ENCODE data around the gene COL16A1.

Gene COL16A1

GRCh38 chr1:31689854-31690253 lies 14.0 kb downstream of the COL16A1 start:
- no peaks in the 10 kb centered on the region for H3K9me3 ChIP-seq (ENCODE audit: insufficient read depth, low read length, severe bottlenecking)
- H4K20me1 ChIP-seq (ENCODE audit: insufficient read depth, low read length): no peaks in the 10 kb centered on the region
- no peaks in the 10 kb centered on the region for H3K79me2 ChIP-seq (ENCODE audit: insufficient read depth, low read length)
- H3K9ac ChIP-seq (ENCODE audit: low read depth, low read length): no peak overlapping the region
- no peak overlapping the region for H3K4me2 ChIP-seq (ENCODE audit: insufficient read depth, low read length)
- H3K36me3 ChIP-seq (ENCODE audit: insufficient read depth, low read length): no peaks in the 10 kb centered on the region
- H3K4me3 ChIP-seq (ENCODE audit: low read depth in 1 of 2, low read length in 2 of 2): no peak overlapping the region
- DNase-seq: no peak
- no peak for ATAC-seq (ENCODE audit: insufficient read depth, low read depth)
- H2AFZ ChIP-seq (ENCODE audit: low read depth, low read length): no peak overlapping the region
- H3K4me1 ChIP-seq (ENCODE audit: insufficient read depth, low read length): no peaks in the 10 kb centered on the region
- no peak overlapping the region for H3K27ac ChIP-seq (ENCODE audit: low read length)
- no peaks in the 10 kb centered on the region for H3K27me3 ChIP-seq (ENCODE audit: insufficient read depth, low read length, poor library complexity)
- TF ChIP-seq EZH2 (IDR thresholded peaks at IDR 0.05; ENCODE audit: borderline replicate concordance, low read depth, low read length, severe bottlenecking): no peak

- no peaks in the 10 kb centered on the region for H4K20me1 ChIP-seq (ENCODE audit: insufficient read depth, low read length)
- no peaks in the 10 kb centered on the region for H3K79me2 ChIP-seq (ENCODE audit: insufficient read depth, low read length)
- no peak overlapping the region for H3K4me3 ChIP-seq (ENCODE audit: low read depth in 1 of 2, low read length in 2 of 2)
- DNase-seq (no peak), ATAC-seq (ENCODE audit: insufficient read depth, low read depth) (no peak)
- no peak overlapping the region for H3K27ac ChIP-seq (ENCODE audit: low read length)
- H3K4me2 ChIP-seq (ENCODE audit: insufficient read depth, low read length): no peak overlapping the region
- H3K4me1 ChIP-seq (ENCODE audit: insufficient read depth, low read length): no peaks in the 10 kb centered on the region
- H3K36me3 ChIP-seq (ENCODE audit: insufficient read depth, low read length): no peaks in the 10 kb centered on the region
- TF ChIP-seq EZH2 (IDR thresholded peaks at IDR 0.05; ENCODE audit: borderline replicate concordance, low read depth, low read length, severe bottlenecking): no peak
- TF ChIP-seq CTCF (IDR thresholded peaks at IDR 0.05; ENCODE audit: borderline replicate concordance, extremely low read depth, low read length, poor library complexity, severe bottlenecking): no peak
- H3K9ac ChIP-seq (ENCODE audit: low read depth, low read length): no peak overlapping the region
- H3K9me3 ChIP-seq (ENCODE audit: insufficient read depth, low read length, severe bottlenecking): no peaks in the 10 kb centered on the region
- no peak overlapping the region for H2AFZ ChIP-seq (ENCODE audit: low read depth, low read length)
- H3K27me3 ChIP-seq (ENCODE audit: insufficient read depth, low read length, poor library complexity): no peaks in the 10 kb centered on the region
These were observed 14.4 kb downstream of the COL16A1 start for GRCh38 chr1:31689379-31689778.

- ATAC-seq (ENCODE audit: insufficient read depth, low read depth) (no peak), DNase-seq (no peak)
- Histone ChIP-seq H3K9ac (ENCODE audit: low read depth, low read length) (no peak overlapping the region), H4K20me1 (ENCODE audit: insufficient read depth, low read length) (no peaks in the 10 kb centered on the region), H3K9me3 (ENCODE audit: insufficient read depth, low read length, severe bottlenecking) (no peaks in the 10 kb centered on the region), H3K4me1 (ENCODE audit: insufficient read depth, low read length) (no peaks in the 10 kb centered on the region), H3K79me2 (ENCODE audit: insufficient read depth, low read length) (no peaks in the 10 kb centered on the region), H2AFZ (ENCODE audit: low read depth, low read length) (no peak overlapping the region), H3K27me3 (ENCODE audit: insufficient read depth, low read length, poor library complexity) (peaks cover 1% of the 10 kb centered on the region), H3K4me2 (ENCODE audit: insufficient read depth, low read length) (no peak overlapping the region), H3K36me3 (ENCODE audit: insufficient read depth, low read length) (no peaks in the 10 kb centered on the region), H3K27ac (ENCODE audit: low read length) (no peak overlapping the region), H3K4me3 (ENCODE audit: low read depth in 1 of 2, low read length in 2 of 2) (no peak overlapping the region)
- TF ChIP-seq CTCF (IDR thresholded peaks at IDR 0.05; ENCODE audit: borderline replicate concordance, extremely low read depth, low read length, poor library complexity, severe bottlenecking) (no peak), EZH2 (IDR thresholded peaks at IDR 0.05; ENCODE audit: borderline replicate concordance, low read depth, low read length, severe bottlenecking) (no peak)
These were observed 15.4 kb downstream of the COL16A1 start for GRCh38 chr1:31688233-31688918.

- Histone ChIP-seq H3K79me2 (ENCODE audit: insufficient read depth, low read length) (no peaks in the 10 kb centered on the region), H3K27me3 (ENCODE audit: insufficient read depth, low read length, poor library complexity) (peaks cover 5% of the 10 kb centered on the region), H2AFZ (ENCODE audit: low read depth, low read length) (no peak overlapping the region), H3K36me3 (ENCODE audit: insufficient read depth, low read length) (no peaks in the 10 kb centered on the region), H3K9ac (ENCODE audit: low read depth, low read length) (no peak overlapping the region), H3K4me2 (ENCODE audit: insufficient read depth, low read length) (no peak overlapping the region), H3K4me3 (ENCODE audit: low read depth in 1 of 2, low read length in 2 of 2) (no peak overlapping the region), H4K20me1 (ENCODE audit: insufficient read depth, low read length) (no peaks in the 10 kb centered on the region), H3K4me1 (ENCODE audit: insufficient read depth, low read length) (no peaks in the 10 kb centered on the region), H3K27ac (ENCODE audit: low read length) (no peak overlapping the region), H3K9me3 (ENCODE audit: insufficient read depth, low read length, severe bottlenecking) (no peaks in the 10 kb centered on the region)
- no peak for ATAC-seq (ENCODE audit: insufficient read depth, low read depth)
- no peak for TF ChIP-seq EZH2 (IDR thresholded peaks at IDR 0.05; ENCODE audit: borderline replicate concordance, low read depth, low read length, severe bottlenecking)
- TF ChIP-seq CTCF (IDR thresholded peaks at IDR 0.05; ENCODE audit: borderline replicate concordance, extremely low read depth, low read length, poor library complexity, severe bottlenecking): no peak
- DNase-seq: no peak
These were observed 16.2 kb downstream of the COL16A1 start for GRCh38 chr1:31687601-31688000.
